Mesothelial cell of epicardium (in vitro differentiated cells): Measurements from ENCODE around the gene PARD3. TPM values are rescaled to one million over a fixed set of nuclear protein-coding genes. Genes with fewer than 3 reads are reported as not detected.
"Not testable (repeated sequence)": the region's sequence is repeated elsewhere in the genome, so short reads cannot be mapped to it uniquely, and the experiment has no call there.

Source experiments
- DNase-seq, 2 experiments: peaks; one replicate each; pipeline ENCODE4 v3.0.0; 2021; ENCODE audit warnings: low spot score in 2 of 2; ENCODE audit not compliant: unreplicated experiment in 2 of 2
- H3K27ac Mint-ChIP-seq: 2 replicates; pipeline ENCODE4 v1.8.0; 2021; ENCODE audit warnings: mixed read lengths
- H3K27me3 Mint-ChIP-seq: 2 replicates; pipeline ENCODE4 v1.8.0; 2021; ENCODE audit warnings: low read depth, mixed read lengths
- H3K36me3 Mint-ChIP-seq: 2 replicates; pipeline ENCODE4 v1.8.0; 2021; ENCODE audit warnings: mixed read lengths
- H3K4me1 Mint-ChIP-seq: 2 replicates; pipeline ENCODE4 v1.8.0; 2021; ENCODE audit warnings: mixed read lengths
- H3K4me3 Mint-ChIP-seq: 2 replicates; pipeline ENCODE4 v1.8.0; 2021; ENCODE audit warnings: mild to moderate bottlenecking, moderate library complexity, mixed read lengths
- H3K9me3 Mint-ChIP-seq: 2 replicates; pipeline ENCODE4 v1.8.0; 2021; ENCODE audit warnings: mixed read lengths
- CTCF ChIP-seq: fragments of 200-600 bp; sonication (generic); IDR thresholded peaks from one replicate; pipeline ENCODE4 v1.5.0; 2021; ENCODE audit warnings: antibody characterized with exemption; ENCODE audit not compliant: unreplicated experiment
- total RNA-seq: library from RNA; stranded (reverse); gene quantifications from 3 replicates; pipeline ENCODE4 v1.2.1, GENCODE V29; 2021

Gene PARD3
- total RNA-seq, 1 donor from 2014 or later, result 73.2 TPM

- no peak for TF ChIP-seq CTCF
- DNase-seq, result no peak
- H3K27me3 Mint-ChIP-seq, result no peaks in the 10 kb centered on the region
- H3K36me3 Mint-ChIP-seq, result peaks cover 42% of the 10 kb centered on the region
- H3K4me1 Mint-ChIP-seq, result no peaks in the 10 kb centered on the region
- no peak overlapping the region for H3K4me3 Mint-ChIP-seq
- H3K27ac Mint-ChIP-seq, result no peak overlapping the region
- no peaks in the 10 kb centered on the region for H3K9me3 Mint-ChIP-seq
Measured at GRCh38 chr10:34359435-34359813, 455.7 kb downstream of the PARD3 start.

DNA sequence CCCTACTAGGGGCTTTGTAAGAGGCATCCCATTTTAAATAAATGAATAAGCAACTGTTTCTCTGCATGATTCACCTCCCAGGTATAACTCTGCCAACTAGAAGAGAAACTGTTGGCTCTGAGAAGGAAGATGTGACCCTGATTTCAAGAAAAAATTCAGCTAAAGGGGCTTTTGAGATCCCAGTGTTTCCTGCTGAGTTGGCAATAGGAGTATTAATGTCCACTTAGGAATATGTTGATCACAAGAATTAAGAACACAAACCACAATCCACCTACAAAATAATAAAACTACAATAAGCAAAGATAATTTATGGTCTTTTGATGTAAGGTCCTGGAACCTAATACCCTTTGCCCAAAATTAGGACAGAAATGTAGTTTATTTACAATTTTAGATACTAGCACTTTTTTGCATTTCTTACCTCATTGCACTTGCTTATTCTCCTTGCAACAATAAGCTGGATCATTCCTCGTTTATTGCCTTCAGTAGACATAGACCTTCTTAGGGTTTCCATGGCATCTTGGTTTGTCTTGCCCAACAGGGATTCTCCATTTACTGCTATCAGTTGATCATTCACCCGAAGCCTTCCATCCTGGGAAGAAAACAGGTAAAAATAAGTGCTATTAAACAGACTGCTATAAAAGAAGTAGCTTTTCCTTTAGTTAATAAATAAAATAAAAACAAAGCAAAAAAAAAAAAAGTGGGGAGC is 456.2 kb downstream of the PARD3 start:
- Mint-ChIP-seq H3K9me3 (no peaks in the 10 kb centered on the region), H3K4me1 (no peaks in the 10 kb centered on the region)
- no peak for TF ChIP-seq CTCF

GRCh38 chr10:34356463-34356862 is 458.6 kb downstream of the PARD3 start:
- H3K27ac Mint-ChIP-seq, result no peak overlapping the region
- H3K4me3 Mint-ChIP-seq, result no peak overlapping the region
- peaks cover 48% of the 10 kb centered on the region for H3K36me3 Mint-ChIP-seq
- no peak for DNase-seq
- no peak for TF ChIP-seq CTCF
- no peaks in the 10 kb centered on the region for H3K9me3 Mint-ChIP-seq
- no peaks in the 10 kb centered on the region for H3K27me3 Mint-ChIP-seq
- H3K4me1 Mint-ChIP-seq, result no peaks in the 10 kb centered on the region

More for the DNA sequence above, 456.2 kb downstream of the PARD3 start:
- no peak overlapping the region for H3K27ac Mint-ChIP-seq
- no peaks in the 10 kb centered on the region for H3K27me3 Mint-ChIP-seq
- H3K36me3 Mint-ChIP-seq, result peaks cover 44% of the 10 kb centered on the region
- no peak overlapping the region for H3K4me3 Mint-ChIP-seq
- DNase-seq, result no peak

DNA sequence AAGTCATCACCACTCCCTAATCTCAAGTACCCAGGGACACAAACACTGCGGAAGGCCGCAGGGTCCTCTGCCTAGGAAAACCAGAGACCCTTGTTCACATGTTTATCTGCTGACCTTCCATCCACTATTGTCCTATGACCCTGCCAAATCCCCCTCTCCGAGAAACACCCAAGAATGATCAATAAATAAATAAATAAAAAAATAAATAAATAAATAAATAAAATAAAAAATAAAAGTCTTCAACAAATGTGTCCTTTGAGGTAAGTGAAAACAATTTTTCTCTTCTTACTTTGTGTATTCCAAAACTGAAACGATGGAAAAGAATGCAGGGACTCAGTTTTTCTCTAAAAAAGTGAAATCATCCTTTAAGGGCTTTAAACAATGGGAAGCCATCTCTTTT is 461.6 kb downstream of the PARD3 start:
- H3K4me3 Mint-ChIP-seq, H3K4me1 Mint-ChIP-seq, H3K27me3 Mint-ChIP-seq, DNase-seq, H3K27ac Mint-ChIP-seq, H3K9me3 Mint-ChIP-seq: not testable (repeated sequence)
- H3K36me3 Mint-ChIP-seq, result peaks cover 54% of the 10 kb centered on the region

- not testable (repeated sequence) for DNase-seq, H3K4me3 Mint-ChIP-seq, H3K27ac Mint-ChIP-seq, H3K27me3 Mint-ChIP-seq, H3K9me3 Mint-ChIP-seq, H3K4me1 Mint-ChIP-seq
- H3K36me3 Mint-ChIP-seq, result peaks cover 53% of the 10 kb centered on the region
Measured at GRCh38 chr10:34352599-34353204, 462.4 kb downstream of the PARD3 start.

DNA sequence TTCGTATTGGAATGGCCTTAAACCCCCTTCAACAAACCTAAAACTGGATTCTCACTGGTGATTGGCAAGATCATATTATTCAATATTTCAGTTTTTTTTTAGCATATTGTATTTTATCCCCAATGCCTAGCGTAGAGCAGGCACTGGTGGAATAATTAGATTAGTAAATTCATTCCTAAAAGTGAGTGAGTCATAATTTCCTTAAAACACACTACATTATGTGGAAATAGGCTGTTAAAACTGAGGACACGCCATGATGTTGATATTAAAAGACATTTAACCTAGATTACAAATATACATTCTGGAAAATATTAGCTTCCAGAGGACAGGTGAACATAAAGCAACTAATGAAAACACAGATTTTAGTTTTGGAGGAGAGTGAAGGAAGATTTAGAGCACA is 463.9 kb downstream of the PARD3 start:
- TF ChIP-seq CTCF, result no peak
- Mint-ChIP-seq H3K4me3 (no peak overlapping the region), H3K4me1 (peaks cover 4% of the 10 kb centered on the region), H3K9me3 (peaks cover 6% of the 10 kb centered on the region), H3K27me3 (no peaks in the 10 kb centered on the region), H3K27ac (no peak overlapping the region), H3K36me3 (peaks cover 57% of the 10 kb centered on the region)
- no peak for DNase-seq
